Naive thymus-derived CD4-positive, alpha-beta T cell (primary cell): ENCODE data around the gene DNAJC5. TPM values are rescaled to one million over a fixed set of nuclear protein-coding genes. Genes with fewer than 3 reads are reported as not detected.

Experiments used
- ATAC-seq: fragments of 150-1000 bp; cut with Tn5 transposase; 2 replicates; pipeline ENCODE4 v1.10.0; 2021; ENCODE audit warnings: mild to moderate bottlenecking, moderate library complexity
- CTCF ChIA-PET: fragments of 350-600 bp; sonication (Branson Sonifier 250); formaldehyde crosslinking; loops from one replicate; lab custom pipeline; 2021; ENCODE audit warnings: antibody characterized with exemption; lab: Charles Lee
- POLR2A ChIA-PET: fragments of 350-600 bp; sonication (Branson Sonifier 250); formaldehyde crosslinking; loops from one replicate; lab custom pipeline; 2021; ENCODE audit warnings: antibody characterized with exemption, inconsistent platforms; lab: Charles Lee
- DNase-seq, 9 donors: peaks; one replicate each; pipeline versions ENCODE4 v3.0.0 to v3.0.0-alpha.2; 2020 to 2022; ENCODE audit warnings: mixed read lengths in 1 of 9
- H3K27ac ChIP-seq: one replicate; pipeline ENCODE4 v1.7.0; 2013; ENCODE audit warnings: mild to moderate bottlenecking, low read depth, low read length, moderate library complexity
- H3K27me3 ChIP-seq, 2 donors: one replicate each; pipeline ENCODE4 v1.7.0; 2013; ENCODE audit warnings: low read length in 2 of 2, mild to moderate bottlenecking in 2 of 2, moderate library complexity in 2 of 2; ENCODE audit not compliant: control insufficient read depth in 2 of 2, insufficient read depth in 2 of 2
- H3K36me3 ChIP-seq, 3 experiments: 1 replicate in 2 of 3; 2 replicates in 1 of 3; pipeline ENCODE4 v1.7.0; 2013; ENCODE audit warnings: low read length in 3 of 3, mild to moderate bottlenecking in 3 of 3, moderate library complexity in 1 of 3; ENCODE audit not compliant: insufficient read depth in 3 of 3, control insufficient read depth in 2 of 3
- H3K4me1 ChIP-seq, 2 donors: one replicate each; pipeline ENCODE4 v1.7.0; 2013; ENCODE audit warnings: low read length in 2 of 2, mild to moderate bottlenecking in 2 of 2, moderate library complexity in 1 of 2; ENCODE audit not compliant: control insufficient read depth in 2 of 2, insufficient read depth in 2 of 2
- H3K4me3 ChIP-seq: 2 replicates; pipeline ENCODE4 v1.7.0; 2013; ENCODE audit warnings: mild to moderate bottlenecking, low read length
- H3K9me3 ChIP-seq, 3 experiments: 1 replicate in 2 of 3; 2 replicates in 1 of 3; pipeline ENCODE4 v1.7.0; 2013; ENCODE audit warnings: low read length in 3 of 3; ENCODE audit not compliant: control insufficient read depth in 2 of 3
- H3K27ac Mint-ChIP-seq, 9 donors: one replicate each; pipeline ENCODE4 v1.8.0; 2020 to 2022; ENCODE audit warnings: mixed read lengths in 9 of 9, mild to moderate bottlenecking in 8 of 9, moderate library complexity in 5 of 9, inconsistent platforms in 2 of 9
- H3K27me3 Mint-ChIP-seq, 5 donors: one replicate each; pipeline ENCODE4 v1.8.0; 2021 to 2022; ENCODE audit warnings: mixed read lengths in 5 of 5, mild to moderate bottlenecking in 1 of 5
- H3K36me3 Mint-ChIP-seq, 5 donors: one replicate each; pipeline ENCODE4 v1.8.0; 2020 to 2022; ENCODE audit warnings: mixed read lengths in 5 of 5, mild to moderate bottlenecking in 3 of 5, inconsistent platforms in 1 of 5
- H3K4me1 Mint-ChIP-seq, 7 donors: one replicate each; pipeline ENCODE4 v1.8.0; 2020 to 2022; ENCODE audit warnings: mixed read lengths in 7 of 7, mild to moderate bottlenecking in 3 of 7, inconsistent platforms in 1 of 7
- H3K4me3 Mint-ChIP-seq, 10 donors: one replicate each; pipeline ENCODE4 v1.8.0; 2020 to 2022; ENCODE audit warnings: mild to moderate bottlenecking in 10 of 10, mixed read lengths in 10 of 10, moderate library complexity in 6 of 10, inconsistent platforms in 2 of 10
- H3K9me3 Mint-ChIP-seq, 11 donors: one replicate each; pipeline ENCODE4 v1.8.0; 2020 to 2022; ENCODE audit warnings: mixed read lengths in 11 of 11, mild to moderate bottlenecking in 4 of 11, inconsistent platforms in 1 of 11, moderate library complexity in 1 of 11
- intact Hi-C, 2 donors: fragments of 100-400 bp; cut with micrococcal nuclease; formaldehyde crosslinking; loops; one replicate each; pipeline ENCODE4 v1.15.1; 2023
- microRNA-seq: library from miRNA; unstranded; fragments of <30 nt; microRNA quantifications from one replicate; pipeline ENCODE4 v1.2.0, GENCODE V29; 2022; ENCODE audit warnings: borderline microRNAs expressed
- polyA plus RNA-seq, 2 donors: library from polyadenylated mRNA; unstranded; fragments of 300-500 nt; fragmentation: Illumina TruSeq; gene quantifications; one replicate each; pipeline ENCODE4 v1.2.3, GENCODE V29; 2021
- total RNA-seq, 6 experiments: library from RNA in 5 of 6; stranded (reverse) in 5 of 6; gene quantifications; 1 replicate in 5 of 6; 2 replicates in 1 of 6; pipeline ENCODE4 v1.2.3 and lab custom pipeline; 2021 to 2026

The DNAJC5 gene
- total and polyA plus RNA-seq, 7 experiments from 2014 or later, result 7.5 to 56.8 (median 45.4) TPM

GRCh38 chr20:63980317-63980805, 85.4 kb downstream of the DNAJC5 start:
- CTCF ChIA-PET, result interaction anchor here (0.8 to 2.3 kb wide), 16 partner anchors 11 to 272 kb away, joined by 3 to 27 read pairs (median 4); partner anchors contain the start of genes ARFRP1 and ZGPAT
- peak overlapping the region; percentile 88 to 97 (median 95) for H3K4me3 Mint-ChIP-seq
- POLR2A ChIA-PET, result interaction anchor here (0.6 to 2.5 kb wide), 27 partner anchors 12 to 460 kb away, joined by 3 to 37 read pairs (median 4); partner anchors contain the start of genes DNAJC5, GMEB2, LIME1 and PPDPF
- Histone ChIP-seq H3K4me3 (peak overlapping the region; percentile 78), H3K36me3 (peaks cover 10 to 32% (median 15%) of the 10 kb centered on the region in 3 experiments), H3K27ac (peak overlapping the region; percentile 95), H3K9me3 (no peaks in the 10 kb centered on the region), H3K4me1 (peaks cover 34 to 47% of the 10 kb centered on the region in 2 donors), H3K27me3 (no peaks in the 10 kb centered on the region)
- H3K27me3 Mint-ChIP-seq, result no peaks in the 10 kb centered on the region
- intact Hi-C loops, result loop anchor here (1.0 to 5.0 kb wide), 9 partner anchors 24 to 460 kb away; partner anchors contain the start of genes PPDPF (in 1 of the 2) and UCKL1 (in 1 of the 2)
- ATAC-seq (peak; percentile 42), DNase-seq (peak in 6 of 9 donors; percentile 23 to 44 (median 43))
- peaks cover 58 to 77% (median 68%) of the 10 kb centered on the region in 7 donors for H3K4me1 Mint-ChIP-seq
- peak overlapping the region; percentile 87 to 99 (median 96) for H3K27ac Mint-ChIP-seq
- peaks cover 4 to 30% (median 20%) of the 10 kb centered on the region in 5 donors for H3K36me3 Mint-ChIP-seq
- H3K9me3 Mint-ChIP-seq, result peaks cover 0 to 5% (median 0%) of the 10 kb centered on the region in 11 donors

DNA sequence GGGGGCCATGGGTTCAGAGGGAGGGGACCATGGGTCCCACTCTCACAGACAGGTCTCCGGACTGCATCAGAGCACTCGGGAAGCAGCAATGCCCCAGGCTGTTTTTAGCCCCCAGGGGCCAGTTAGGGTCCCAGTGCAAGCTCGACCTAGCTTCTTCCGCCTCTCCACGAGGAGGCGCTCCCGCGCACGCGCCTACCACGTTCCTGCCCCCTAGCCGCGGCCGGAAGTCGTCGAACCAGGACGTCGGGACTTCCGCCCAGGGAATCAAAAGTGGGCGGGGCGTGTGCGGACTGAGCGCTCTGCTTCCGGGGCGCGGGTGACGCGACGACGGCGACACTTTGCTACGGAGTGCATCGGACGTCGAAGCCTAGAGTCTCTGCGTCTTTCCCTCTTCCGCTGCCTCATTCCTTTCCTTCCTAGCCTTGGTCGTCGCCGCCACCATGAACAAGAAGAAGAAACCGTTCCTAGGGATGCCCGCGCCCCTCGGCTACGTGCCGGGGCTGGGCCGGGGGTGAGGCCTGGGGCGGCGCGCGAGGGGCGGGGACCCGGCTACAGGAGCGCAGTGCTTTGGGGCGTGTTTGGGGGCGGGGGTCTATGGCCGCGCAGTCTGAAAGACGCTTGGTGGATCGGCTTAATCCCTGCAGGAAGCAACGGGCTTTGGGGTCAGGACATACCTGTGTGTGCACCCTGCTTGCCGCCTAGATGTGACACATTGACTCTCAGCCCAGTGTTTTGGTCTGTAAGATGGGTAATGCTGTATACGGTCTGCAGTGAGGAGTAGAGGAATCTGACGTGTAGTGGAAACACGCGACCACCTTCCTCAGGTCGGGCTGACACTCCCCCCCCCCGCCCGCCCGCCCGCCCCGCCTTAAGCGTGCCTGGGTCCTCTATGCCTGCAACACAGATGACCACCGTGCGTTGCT, 86.1 kb downstream of the DNAJC5 start, which contains the start of gene PRPF6:
TSS of gene PRPF6 (plus strand) at position 327 of the 923 bp plus-strand sequence. CDS start at position 441, 114 bp downstream.
- no peaks in the 10 kb centered on the region for H3K27me3 ChIP-seq
- intact Hi-C loops, result loop anchor here (1.0 to 5.0 kb wide), 14 partner anchors 25 to 461 kb away; partner anchors contain the start of genes RTEL1 (in 2 of the 2), TCEA2 (in 2 of the 2), TPD52L2 (in 2 of the 2) and UCKL1 (in 2 of the 2)
- H3K9me3 Mint-ChIP-seq, result peaks cover 0 to 5% (median 0%) of the 10 kb centered on the region in 11 donors
- H3K4me1 ChIP-seq, result peaks cover 34 to 47% of the 10 kb centered on the region in 2 donors
- peak within 1 kb of the TSS; percentile 78 for H3K4me3 ChIP-seq
- CTCF ChIA-PET, result interaction anchor here (0.8 to 2.3 kb wide), 16 partner anchors 8 to 273 kb away, joined by 3 to 27 read pairs (median 5); partner anchors contain the start of genes ARFRP1 and ZGPAT
- no peaks in the 10 kb centered on the region for H3K27me3 Mint-ChIP-seq
- H3K4me3 Mint-ChIP-seq, result peak within 1 kb of the TSS; percentile 88 to 97 (median 95)
- H3K27ac Mint-ChIP-seq, result peak within 1 kb of the TSS; percentile 87 to 99 (median 96)
- POLR2A ChIA-PET, result interaction anchor here (0.6 to 2.5 kb wide), 28 partner anchors 13 to 459 kb away, joined by 3 to 37 read pairs (median 4); partner anchors contain the start of genes DNAJC5, GMEB2, LIME1 and RGS19
- H3K36me3 ChIP-seq, result peaks cover 14 to 36% (median 17%) of the 10 kb centered on the region in 3 experiments
- ATAC-seq, result peak; percentile 85
- peaks cover 9 to 33% (median 24%) of the 10 kb centered on the region in 5 donors for H3K36me3 Mint-ChIP-seq
- H3K4me1 Mint-ChIP-seq, result peaks cover 53 to 77% (median 65%) of the 10 kb centered on the region in 7 donors
- H3K27ac ChIP-seq, result peak within 1 kb of the TSS; percentile 95
- no peaks in the 10 kb centered on the region for H3K9me3 ChIP-seq
- DNase-seq, result peak; percentile 89 to 95 (median 92)

- Mint-ChIP-seq H3K27me3 (no peaks in the 10 kb centered on the region), H3K36me3 (peaks cover 9 to 29% (median 22%) of the 10 kb centered on the region in 5 donors), H3K4me3 (peak overlapping the region; percentile 48 to 97 (median 85)), H3K4me1 (peaks cover 34 to 58% (median 48%) of the 10 kb centered on the region in 7 donors), H3K9me3 (peaks cover 0 to 5% (median 0%) of the 10 kb centered on the region in 11 donors), H3K27ac (peak overlapping the region in 7 of 9 donors; percentile 57 to 91 (median 71))
- H3K9me3 ChIP-seq, result no peaks in the 10 kb centered on the region
- CTCF ChIA-PET, result interaction anchor here (1.6 kb wide), 1 partner anchor 9 kb away, joined by 5 read pairs; no protein-coding TSS in a partner anchor
- POLR2A ChIA-PET, result interaction anchor here (0.7 to 1.3 kb wide), 4 partner anchors 12 to 289 kb away, joined by 3 read pairs; partner anchors contain the start of gene UCKL1
- H3K36me3 ChIP-seq, result peaks cover 14 to 51% (median 17%) of the 10 kb centered on the region in 3 experiments
- H3K4me3 ChIP-seq, result no peak overlapping the region
- peaks cover 28 to 34% of the 10 kb centered on the region in 2 donors for H3K4me1 ChIP-seq
- no peak for ATAC-seq
- no peaks in the 10 kb centered on the region for H3K27me3 ChIP-seq
- intact Hi-C loops, result loop anchor here in 1 of 2 donors (5.0 kb wide), 1 partner anchor 346 kb away; no protein-coding TSS in a partner anchor
- no peak overlapping the region for H3K27ac ChIP-seq
- DNase-seq, result no peak
Observed at GRCh38 chr20:63982937-63983336, 88.0 kb downstream of the DNAJC5 start.

Small RNAs within 50 kb of the gene (microRNA-seq; reads per million reads assigned to microRNA genes)
- not detected for gene MIR1914
- not detected for gene MIR647
- gene MIR941-1, result not detected
- not detected for gene MIR941-2
- not detected for gene MIR941-3
- gene MIR941-4, result not detected
- not detected for gene MIR941-5

Other genes with a start within 250 kb of the DNAJC5 start
- gene STMN3, start 241.7 kb upstream of the DNAJC5 start, total RNA-seq, result 100 to 1,000 TPM in 2 of 5 experiments, 10 to 100 TPM in 3; 34.2 to 122 (median 70.3) TPM
- 10 to 100 TPM; 33.5 to 37.0 TPM for gene STMN3, start 241.7 kb upstream of the DNAJC5 start, polyA plus RNA-seq
- gene RTEL1, start 236.8 kb upstream of the DNAJC5 start, total RNA-seq, result 10 to 100 TPM; 28.4 to 47.2 (median 32.4) TPM
- 1 to 10 TPM; 1.9 to 8.6 TPM for gene RTEL1, start 236.8 kb upstream of the DNAJC5 start, polyA plus RNA-seq
- gene TNFRSF6B, start 198.5 kb upstream of the DNAJC5 start, total RNA-seq, result under 1 TPM in 1 of 5 experiments, not detected in 4; 0.74 TPM
- gene TNFRSF6B, start 198.5 kb upstream of the DNAJC5 start, polyA plus RNA-seq, result under 1 TPM in 1 of 2 donors, not detected in 1; 0.22 TPM
- gene ARFRP1, start 187.2 kb upstream of the DNAJC5 start, total RNA-seq, result 10 to 100 TPM; 55.4 to 92.1 (median 66.2) TPM
- 100 to 1,000 TPM in 1 of 2 donors, 10 to 100 TPM in 1; 89.1 to 108 TPM for gene ARFRP1, start 187.2 kb upstream of the DNAJC5 start, polyA plus RNA-seq
- gene ZGPAT, start 187.1 kb upstream of the DNAJC5 start, total RNA-seq, result 10 to 100 TPM; 42.9 to 49.9 (median 45.4) TPM
- 10 to 100 TPM; 47.5 to 82.1 TPM for gene ZGPAT, start 187.1 kb upstream of the DNAJC5 start, polyA plus RNA-seq
- 100 to 1,000 TPM in 3 of 5 experiments, 10 to 100 TPM in 2; 96.8 to 118 (median 103) TPM for gene LIME1, start 158.5 kb upstream of the DNAJC5 start, total RNA-seq
- gene LIME1, start 158.5 kb upstream of the DNAJC5 start, polyA plus RNA-seq, result 100 to 1,000 TPM; 205 to 366 TPM
- 100 to 1,000 TPM in 3 of 5 experiments, 10 to 100 TPM in 2; 88.7 to 136 (median 111) TPM for gene SLC2A4RG, start 155.3 kb upstream of the DNAJC5 start, total RNA-seq
- gene SLC2A4RG, start 155.3 kb upstream of the DNAJC5 start, polyA plus RNA-seq, result 1 to 10 TPM; 3.0 to 4.6 TPM
- 1 to 10 TPM in 1 of 5 experiments, under 1 TPM in 3, not detected in 1; 0.05 to 1.7 (median 0.21) TPM for gene ZBTB46, start 63.9 kb upstream of the DNAJC5 start, total RNA-seq
- gene ZBTB46, start 63.9 kb upstream of the DNAJC5 start, polyA plus RNA-seq, result under 1 TPM; 0.03 to 0.04 TPM
- gene ABHD16B, start 33.6 kb upstream of the DNAJC5 start, total RNA-seq, result under 1 TPM in 1 of 5 experiments, not detected in 4; 0.24 TPM
- gene ABHD16B, start 33.6 kb upstream of the DNAJC5 start, polyA plus RNA-seq, result 1 to 10 TPM in 1 of 2 donors, under 1 TPM in 1; 0.65 to 1.1 TPM
- 10 to 100 TPM; 33.7 to 56.8 (median 43.2) TPM for gene TPD52L2, start 29.9 kb upstream of the DNAJC5 start, total RNA-seq
- gene TPD52L2, start 29.9 kb upstream of the DNAJC5 start, polyA plus RNA-seq, result 10 to 100 TPM; 67.4 to 84.0 TPM
- gene UCKL1, start 61.3 kb downstream of the DNAJC5 start, total RNA-seq, result 10 to 100 TPM; 42.0 to 49.0 (median 46.6) TPM
- 10 to 100 TPM; 20.5 to 33.0 TPM for gene UCKL1, start 61.3 kb downstream of the DNAJC5 start, polyA plus RNA-seq
- 10 to 100 TPM; 17.7 to 29.8 (median 26.3) TPM for gene ZNF512B, start 74.8 kb downstream of the DNAJC5 start, total RNA-seq
- gene ZNF512B, start 74.8 kb downstream of the DNAJC5 start, polyA plus RNA-seq, result 1 to 10 TPM; 1.1 to 2.4 TPM
- gene SAMD10, start 84.5 kb downstream of the DNAJC5 start, total RNA-seq, result 10 to 100 TPM; 10.2 to 37.8 (median 22.7) TPM
- gene SAMD10, start 84.5 kb downstream of the DNAJC5 start, polyA plus RNA-seq, result 10 to 100 TPM; 11.5 to 14.2 TPM
- gene PRPF6, start 86.0 kb downstream of the DNAJC5 start, total RNA-seq, result 10 to 100 TPM; 71.2 to 95.8 (median 82.9) TPM
- gene PRPF6, start 86.0 kb downstream of the DNAJC5 start, polyA plus RNA-seq, result 100 to 1,000 TPM in 1 of 2 donors, 10 to 100 TPM in 1; 86.9 to 127 TPM
- 10 to 100 TPM in 3 of 5 experiments, 1 to 10 TPM in 2; 4.7 to 24.6 (median 12.5) TPM for gene C20orf204, start 141.1 kb downstream of the DNAJC5 start, total RNA-seq
- under 1 TPM in 1 of 2 donors, not detected in 1; 0.39 TPM for gene C20orf204, start 141.1 kb downstream of the DNAJC5 start, polyA plus RNA-seq
- 1 to 10 TPM in 1 of 5 experiments, under 1 TPM in 1, not detected in 3; 0.20 to 1.7 TPM for gene SOX18, start 154.5 kb downstream of the DNAJC5 start, total RNA-seq
- not detected for gene SOX18, start 154.5 kb downstream of the DNAJC5 start, polyA plus RNA-seq
- gene TCEA2, start 168.1 kb downstream of the DNAJC5 start, total RNA-seq, result 10 to 100 TPM; 35.5 to 73.2 (median 47.3) TPM
- gene TCEA2, start 168.1 kb downstream of the DNAJC5 start, polyA plus RNA-seq, result 10 to 100 TPM; 22.2 to 33.2 TPM
- 10 to 100 TPM; 21.8 to 93.4 (median 23.6) TPM for gene RGS19, start 184.4 kb downstream of the DNAJC5 start, total RNA-seq
- gene RGS19, start 184.4 kb downstream of the DNAJC5 start, polyA plus RNA-seq, result 10 to 100 TPM; 55.2 to 66.8 TPM
- 1 to 10 TPM in 3 of 5 experiments, under 1 TPM in 2; 0.75 to 6.1 (median 1.1) TPM for gene OPRL1, start 185.0 kb downstream of the DNAJC5 start, total RNA-seq
- gene OPRL1, start 185.0 kb downstream of the DNAJC5 start, polyA plus RNA-seq, result 1 to 10 TPM in 1 of 2 donors, under 1 TPM in 1; 0.18 to 1.3 TPM
- gene LKAAEAR1, start 189.3 kb downstream of the DNAJC5 start, total RNA-seq, result under 1 TPM in 2 of 5 experiments, not detected in 3; 0.48 to 0.71 TPM
- gene LKAAEAR1, start 189.3 kb downstream of the DNAJC5 start, polyA plus RNA-seq, result under 1 TPM; 0.47 to 0.75 TPM
- gene NPBWR2, start 212.4 kb downstream of the DNAJC5 start, total RNA-seq, result not detected
- gene NPBWR2, start 212.4 kb downstream of the DNAJC5 start, polyA plus RNA-seq, result not detected